Chondrocyte (in vitro differentiated cells): ENCODE data around the gene RND2. TPM values are rescaled to one million over a fixed set of nuclear protein-coding genes. Genes with fewer than 3 reads are reported as not detected.

Source experiments
- DNase-seq: peaks from one replicate; pipeline ENCODE4 v3.0.0; 2021; ENCODE audit warnings: mixed read lengths, low spot score
- H3K27ac Mint-ChIP-seq: one replicate; pipeline ENCODE4 v1.8.0; 2021; ENCODE audit warnings: mild to moderate bottlenecking, moderate library complexity, mixed read lengths; ENCODE audit not compliant: unreplicated experiment
- H3K27me3 Mint-ChIP-seq: 2 replicates; pipeline ENCODE4 v1.8.0; 2021; ENCODE audit warnings: low read depth, mixed read lengths
- H3K36me3 Mint-ChIP-seq: 2 replicates; pipeline ENCODE4 v1.8.0; 2021; ENCODE audit warnings: low read depth, mixed read lengths
- H3K4me1 Mint-ChIP-seq: 2 replicates; pipeline ENCODE4 v1.8.0; 2021; ENCODE audit warnings: low read depth, mild to moderate bottlenecking, mixed read lengths
- H3K4me3 Mint-ChIP-seq: one replicate; pipeline ENCODE4 v1.8.0; 2021; ENCODE audit warnings: mild to moderate bottlenecking, moderate library complexity, mixed read lengths; ENCODE audit not compliant: unreplicated experiment
- H3K9me3 Mint-ChIP-seq: 2 replicates; pipeline ENCODE4 v1.8.0; 2021; ENCODE audit warnings: low read depth, mixed read lengths
- CTCF ChIP-seq: fragments of 200-600 bp; sonication (generic); IDR thresholded peaks from 2 replicates; pipeline ENCODE4 v1.5.0; 2021; ENCODE audit warnings: antibody characterized with exemption, mild to moderate bottlenecking, moderate library complexity
- total RNA-seq: library from RNA; stranded (reverse); gene quantifications from 3 replicates; pipeline ENCODE4 v1.2.1, GENCODE V29; 2021

RND2 gene
- total RNA-seq, 1 donor from 2014 or later: 1.1 TPM

- H3K4me1 Mint-ChIP-seq: peaks cover 6% of the 10 kb centered on the region
- no peak for DNase-seq
- no peaks in the 10 kb centered on the region for H3K36me3 Mint-ChIP-seq
- H3K27me3 Mint-ChIP-seq: no peaks in the 10 kb centered on the region
- no peak for TF ChIP-seq CTCF
- H3K4me3 Mint-ChIP-seq: no peak overlapping the region
- H3K27ac Mint-ChIP-seq: no peak overlapping the region
- no peaks in the 10 kb centered on the region for H3K9me3 Mint-ChIP-seq
These were observed 9.2 kb downstream of the RND2 start for GRCh38 chr17:43033948-43034881.

GRCh38 chr17:43034894-43035293 is 9.9 kb downstream of the RND2 start:
- no peaks in the 10 kb centered on the region for H3K9me3 Mint-ChIP-seq
- no peaks in the 10 kb centered on the region for H3K27me3 Mint-ChIP-seq
- no peak for TF ChIP-seq CTCF
- no peak for DNase-seq
- H3K4me3 Mint-ChIP-seq: no peak overlapping the region
- no peaks in the 10 kb centered on the region for H3K36me3 Mint-ChIP-seq
- H3K4me1 Mint-ChIP-seq: peaks cover 6% of the 10 kb centered on the region
- no peak overlapping the region for H3K27ac Mint-ChIP-seq

GRCh38 chr17:43039646-43040045 is 14.6 kb downstream of the RND2 start:
- TF ChIP-seq CTCF: no peak
- Mint-ChIP-seq H3K4me1 (no peaks in the 10 kb centered on the region), H3K27me3 (no peaks in the 10 kb centered on the region)

GRCh38 chr17:43040655-43041054 is 15.6 kb downstream of the RND2 start:
- DNase-seq: no peak
- Mint-ChIP-seq H3K4me1 (no peaks in the 10 kb centered on the region), H3K36me3 (no peaks in the 10 kb centered on the region), H3K27me3 (no peaks in the 10 kb centered on the region), H3K27ac (no peak overlapping the region), H3K4me3 (no peak overlapping the region), H3K9me3 (no peaks in the 10 kb centered on the region)
- no peak for TF ChIP-seq CTCF

More at GRCh38 chr17:43039646-43040045, 14.6 kb downstream of the RND2 start:
- no peak overlapping the region for H3K4me3 Mint-ChIP-seq
- no peak for DNase-seq
- no peaks in the 10 kb centered on the region for H3K9me3 Mint-ChIP-seq
- H3K36me3 Mint-ChIP-seq: no peaks in the 10 kb centered on the region
- no peak overlapping the region for H3K27ac Mint-ChIP-seq

- Mint-ChIP-seq H3K36me3 (no peaks in the 10 kb centered on the region), H3K4me3 (no peak overlapping the region), H3K27me3 (no peaks in the 10 kb centered on the region), H3K4me1 (no peaks in the 10 kb centered on the region), H3K9me3 (no peaks in the 10 kb centered on the region), H3K27ac (no peak overlapping the region)
- no peak for DNase-seq
- TF ChIP-seq CTCF: no peak
These were observed 17.1 kb downstream of the RND2 start for GRCh38 chr17:43042025-43042628.
